GM12892 (cell line): Measurements from ENCODE around the gene MPG.

Experiments used
- POLR2A ChIP-seq: IDR thresholded peaks from 2 replicates; pipeline ENCODE4 v1.6.1; 2011; ENCODE audit warnings: low read depth, low read length, control low read depth
- POLR2AphosphoS5 ChIP-seq: IDR thresholded peaks from 2 replicates; pipeline ENCODE4 v1.6.1; 2011; ENCODE audit warnings: low read depth, low read length, control low read depth
- TAF1 ChIP-seq: IDR thresholded peaks from 2 replicates; pipeline ENCODE4 v1.6.1; 2011; ENCODE audit warnings: low read depth, mild to moderate bottlenecking, control low read depth, low read length, borderline replicate concordance

- TF ChIP-seq POLR2A (no peak), TAF1 (no peak), POLR2AphosphoS5 (no peak)
Measured at GRCh38 chr16:105521-105920, 27.5 kb downstream of the MPG start.
